ENCODE results near the gene ALOX5AP.

DNA sequence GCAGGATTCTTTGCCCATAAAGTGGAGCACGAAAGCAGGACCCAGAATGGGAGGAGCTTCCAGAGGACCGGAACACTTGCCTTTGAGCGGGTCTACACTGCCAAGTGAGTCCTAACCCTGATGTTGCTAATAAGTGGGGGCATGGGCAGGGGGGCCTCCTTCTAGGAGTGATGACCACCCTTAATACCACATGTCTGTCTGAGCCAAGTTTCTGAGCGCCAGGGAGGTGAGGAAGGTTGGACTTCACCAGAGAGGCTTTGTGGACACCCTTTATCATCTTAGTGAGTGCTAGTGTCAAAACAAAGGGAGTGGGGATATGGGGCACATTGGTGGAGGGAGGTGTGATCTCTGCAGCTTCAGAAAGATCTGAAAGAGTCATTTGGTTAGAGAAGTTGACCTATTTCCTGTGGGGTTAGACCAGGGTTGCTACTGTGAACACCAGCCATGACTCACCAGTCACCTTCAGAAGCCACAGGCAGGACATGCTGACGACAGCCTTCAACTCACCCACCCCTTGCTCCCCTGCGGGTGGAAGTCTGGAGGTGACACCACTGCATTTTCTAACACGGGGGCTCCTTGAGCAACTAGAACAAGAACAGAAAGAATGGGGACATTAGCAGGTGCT is 8.8 kb downstream of the ALOX5AP start:
- TF ChIP-seq, protein P1, sequence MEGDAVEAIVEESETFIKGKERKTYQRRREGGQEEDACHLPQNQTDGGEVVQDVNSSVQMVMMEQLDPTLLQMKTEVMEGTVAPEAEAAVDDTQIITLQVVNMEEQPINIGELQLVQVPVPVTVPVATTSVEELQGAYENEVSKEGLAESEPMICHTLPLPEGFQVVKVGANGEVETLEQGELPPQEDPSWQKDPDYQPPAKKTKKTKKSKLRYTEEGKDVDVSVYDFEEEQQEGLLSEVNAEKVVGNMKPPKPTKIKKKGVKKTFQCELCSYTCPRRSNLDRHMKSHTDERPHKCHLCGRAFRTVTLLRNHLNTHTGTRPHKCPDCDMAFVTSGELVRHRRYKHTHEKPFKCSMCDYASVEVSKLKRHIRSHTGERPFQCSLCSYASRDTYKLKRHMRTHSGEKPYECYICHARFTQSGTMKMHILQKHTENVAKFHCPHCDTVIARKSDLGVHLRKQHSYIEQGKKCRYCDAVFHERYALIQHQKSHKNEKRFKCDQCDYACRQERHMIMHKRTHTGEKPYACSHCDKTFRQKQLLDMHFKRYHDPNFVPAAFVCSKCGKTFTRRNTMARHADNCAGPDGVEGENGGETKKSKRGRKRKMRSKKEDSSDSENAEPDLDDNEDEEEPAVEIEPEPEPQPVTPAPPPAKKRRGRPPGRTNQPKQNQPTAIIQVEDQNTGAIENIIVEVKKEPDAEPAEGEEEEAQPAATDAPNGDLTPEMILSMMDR (IDR thresholded peaks at IDR 0.05), result peak in 1 of 6 experiments; percentile 3
- TF ChIP-seq POLR2A (IDR thresholded peaks at IDR 0.05), result no peak
